CD4-positive, alpha-beta T cell treated with Interleukin-1 beta for 1 hour (primary cell): ENCODE measurements around the gene TSPAN14.
"Not testable (repeated sequence)": the region's sequence is repeated elsewhere in the genome, so short reads cannot be mapped to it uniquely, and the experiment has no call there.

ENCODE experiments used
- DNase-seq, 2 donors: peaks; one replicate each; pipeline ENCODE4 v3.0.0-alpha.2; 2020 to 2022

Gene TSPAN14

GRCh38 chr10:80472234-80473095 is 18.4 kb downstream of the TSPAN14 start:
- peak in 1 of 2 donors; percentile 43 for DNase-seq

- no peak for DNase-seq
Measured at GRCh38 chr10:80473096-80473657, 19.1 kb downstream of the TSPAN14 start.

- DNase-seq: no peak
Measured at GRCh38 chr10:80473692-80474596, 19.8 kb downstream of the TSPAN14 start.

GRCh38 chr10:80474597-80474910 is 20.4 kb downstream of the TSPAN14 start:
- DNase-seq: no peak

- no peak for DNase-seq
Measured at GRCh38 chr10:80474941-80475340, 20.8 kb downstream of the TSPAN14 start.

- not testable (repeated sequence) for DNase-seq
Measured at GRCh38 chr10:80475641-80476040, 21.5 kb downstream of the TSPAN14 start.

- DNase-seq: no peak
Measured at GRCh38 chr10:80476685-80477084, 22.6 kb downstream of the TSPAN14 start.

GRCh38 chr10:80477813-80478212 is 23.7 kb downstream of the TSPAN14 start:
- DNase-seq: no peak

GRCh38 chr10:80480373-80480772 is 26.3 kb downstream of the TSPAN14 start:
- DNase-seq: not testable (repeated sequence)

- no peak for DNase-seq
Measured at GRCh38 chr10:80480852-80481251, 26.7 kb downstream of the TSPAN14 start.

- no peak for DNase-seq
Measured at GRCh38 chr10:80484243-80484642, 30.1 kb downstream of the TSPAN14 start.

- no peak for DNase-seq
Measured at GRCh38 chr10:80484676-80485075, 30.6 kb downstream of the TSPAN14 start.

- DNase-seq: no peak
Measured at GRCh38 chr10:80485076-80485945, 31.2 kb downstream of the TSPAN14 start.

- DNase-seq: no peak
Measured at GRCh38 chr10:80485946-80486764, 32.0 kb downstream of the TSPAN14 start.

GRCh38 chr10:80486785-80487420 is 32.8 kb downstream of the TSPAN14 start:
- no peak for DNase-seq

GRCh38 chr10:80487421-80487785 is 33.3 kb downstream of the TSPAN14 start:
- DNase-seq: no peak

- DNase-seq: peak; percentile 66 to 68
Measured at GRCh38 chr10:80487791-80488538, 33.9 kb downstream of the TSPAN14 start.

- no peak for DNase-seq
Measured at GRCh38 chr10:80488539-80489066, 34.5 kb downstream of the TSPAN14 start.

GRCh38 chr10:80489371-80490112 is 35.4 kb downstream of the TSPAN14 start:
- no peak for DNase-seq
